ENCODE results near the gene PANX2.
"Not testable (repeated sequence)": the region's sequence is repeated elsewhere in the genome, so short reads cannot be mapped to it uniquely, and the experiment has no call there.

Gene PANX2

DNA sequence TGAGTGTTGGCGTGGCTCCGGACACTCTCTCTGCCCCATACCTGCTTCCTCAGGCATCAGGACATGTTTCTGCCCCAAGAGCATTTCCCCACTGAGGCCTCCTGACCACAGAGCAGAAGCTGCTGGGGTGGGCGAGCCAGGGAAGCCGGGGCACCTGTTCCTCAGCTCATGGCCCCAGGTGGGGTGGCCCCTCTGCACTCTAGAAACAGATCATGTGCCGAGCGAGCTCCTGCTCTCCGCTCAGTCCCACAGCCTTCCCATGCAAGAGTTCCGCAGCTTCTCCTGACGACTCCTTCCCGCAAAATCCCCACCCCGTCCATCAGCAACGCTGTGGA is 22.4 kb upstream of the PANX2 start:
- DNase-seq (ENCODE audit: low read depth), result no peak

DNA sequence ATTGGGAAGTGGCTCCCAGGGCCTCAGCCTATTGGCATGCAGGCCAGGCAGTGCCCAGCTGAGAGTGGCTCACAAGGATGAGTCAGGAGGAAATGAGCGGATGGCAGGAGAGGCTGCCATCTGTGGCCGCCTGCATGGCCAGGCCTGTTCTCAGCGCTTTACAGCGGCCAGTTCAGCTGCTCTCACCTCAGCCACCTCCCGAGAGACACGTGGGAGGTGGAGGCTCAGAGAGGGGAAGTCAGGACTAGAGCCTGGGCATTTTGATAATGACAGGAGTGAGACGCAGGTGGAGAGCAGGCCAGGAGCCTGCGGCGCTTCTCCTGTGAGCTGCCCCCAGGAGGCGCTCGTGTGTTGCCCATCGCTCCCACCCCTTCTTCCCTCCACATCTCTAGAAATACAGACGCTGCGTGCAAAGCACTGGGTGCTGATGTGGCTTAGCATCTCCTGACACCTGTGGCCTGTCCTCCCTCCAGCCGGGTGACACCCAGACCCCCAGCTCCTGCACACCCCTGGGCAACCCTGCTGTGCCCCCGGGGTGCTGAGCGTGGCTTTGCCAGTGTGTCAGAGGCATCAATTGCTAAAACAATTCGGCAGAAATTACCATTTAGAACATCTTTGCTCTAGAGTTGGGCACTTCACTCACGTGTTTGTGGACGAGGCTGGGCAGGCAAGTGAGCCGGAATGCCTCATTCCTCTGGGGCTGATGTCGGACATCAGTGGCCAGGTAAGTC is 21.4 kb upstream of the PANX2 start:
- peak; percentile 20 for DNase-seq (ENCODE audit: low read depth)

DNA sequence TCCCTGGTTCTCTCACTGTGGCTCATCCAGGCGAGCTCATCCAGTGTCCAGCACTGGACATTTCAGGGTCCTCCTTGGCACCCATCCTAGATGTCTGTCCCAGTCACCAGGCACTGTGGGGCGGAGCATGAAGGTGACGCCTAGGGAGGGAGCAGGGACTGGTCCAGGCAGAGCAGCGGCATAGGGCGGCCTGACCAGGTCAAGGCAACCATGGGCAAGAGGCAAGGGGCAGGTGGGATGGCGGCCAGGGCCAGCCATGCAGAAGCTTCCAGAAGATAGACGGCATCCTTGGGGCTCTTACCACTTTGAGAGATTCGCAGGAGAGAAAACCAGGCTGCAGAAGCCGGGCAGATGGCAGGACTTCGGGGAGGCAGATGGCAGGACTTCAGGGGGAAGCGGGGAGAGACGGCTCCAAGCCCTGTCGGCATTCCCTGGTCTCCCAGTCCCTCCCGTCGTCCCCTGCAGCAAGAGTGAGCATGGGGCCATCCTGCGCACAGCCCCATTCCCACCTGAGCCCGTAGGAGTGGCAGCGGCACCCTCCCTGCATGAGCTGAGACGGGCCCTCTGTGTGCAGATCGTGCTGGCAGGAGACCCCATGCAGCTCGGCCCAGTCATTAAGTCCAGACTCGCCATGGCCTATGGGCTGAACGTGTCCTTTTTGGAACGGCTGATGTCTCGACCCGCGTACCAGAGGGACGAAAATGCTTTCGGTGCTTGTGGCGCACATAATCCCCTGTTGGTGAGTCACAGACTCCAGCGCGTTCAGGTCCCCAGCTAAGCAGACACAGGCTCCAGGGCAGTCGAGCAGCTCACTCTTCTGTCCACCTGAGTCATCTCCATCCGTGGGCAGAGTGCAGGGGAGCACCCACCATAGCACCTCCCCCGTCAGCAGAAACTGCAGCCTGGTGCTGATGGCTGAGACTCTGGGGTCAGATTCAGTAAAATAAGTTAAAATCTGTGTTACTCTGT is 20.1 kb upstream of the PANX2 start:
- DNase-seq (ENCODE audit: low read depth), result no peak

DNA sequence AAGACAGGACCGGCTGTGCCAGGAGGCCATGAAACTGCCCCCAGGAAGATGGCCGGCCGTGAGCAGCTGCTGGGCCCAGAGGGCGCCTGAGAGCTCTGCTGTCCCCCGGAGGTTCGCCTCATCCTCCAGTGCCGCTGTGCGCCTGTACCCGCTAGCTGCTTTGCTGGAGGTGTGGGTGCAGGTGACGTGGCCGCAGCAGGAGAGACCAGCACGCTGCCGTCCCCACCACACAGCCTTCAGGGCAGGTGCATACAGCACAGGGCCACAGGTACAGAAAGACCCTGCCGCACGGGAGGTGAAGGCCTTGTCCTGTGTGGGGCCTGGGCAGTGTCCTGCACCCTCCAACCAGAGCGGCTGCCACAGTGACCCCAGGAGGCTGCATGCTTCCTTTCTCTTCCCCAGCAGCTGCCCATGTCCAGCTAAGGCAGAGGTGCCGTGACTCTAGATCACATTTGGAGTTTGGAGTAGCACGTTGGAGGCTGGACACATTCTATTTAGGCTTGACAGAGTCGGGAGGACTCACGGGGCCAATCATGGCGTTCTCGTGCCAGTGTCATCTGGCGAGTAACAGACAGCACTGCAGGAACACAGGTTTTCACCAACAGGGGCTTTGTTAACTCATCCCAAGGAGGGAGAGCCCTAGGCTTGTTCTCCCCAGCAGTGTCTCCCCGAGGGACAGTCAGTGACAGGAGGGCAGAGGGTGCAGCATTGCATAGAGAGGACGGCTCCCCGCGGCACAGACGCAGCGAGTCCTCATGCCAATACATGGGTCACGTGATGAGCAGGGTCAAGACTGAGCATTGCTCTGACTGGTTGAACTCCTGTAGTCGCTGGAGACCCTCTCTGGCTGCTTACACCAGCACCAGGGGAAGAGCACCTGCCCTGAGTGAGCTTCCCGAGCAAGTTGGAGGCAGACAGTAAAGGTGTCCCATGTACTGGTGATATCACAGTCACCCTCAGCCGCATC is 18.7 kb upstream of the PANX2 start:
- no peak for DNase-seq (ENCODE audit: low read depth)

DNA sequence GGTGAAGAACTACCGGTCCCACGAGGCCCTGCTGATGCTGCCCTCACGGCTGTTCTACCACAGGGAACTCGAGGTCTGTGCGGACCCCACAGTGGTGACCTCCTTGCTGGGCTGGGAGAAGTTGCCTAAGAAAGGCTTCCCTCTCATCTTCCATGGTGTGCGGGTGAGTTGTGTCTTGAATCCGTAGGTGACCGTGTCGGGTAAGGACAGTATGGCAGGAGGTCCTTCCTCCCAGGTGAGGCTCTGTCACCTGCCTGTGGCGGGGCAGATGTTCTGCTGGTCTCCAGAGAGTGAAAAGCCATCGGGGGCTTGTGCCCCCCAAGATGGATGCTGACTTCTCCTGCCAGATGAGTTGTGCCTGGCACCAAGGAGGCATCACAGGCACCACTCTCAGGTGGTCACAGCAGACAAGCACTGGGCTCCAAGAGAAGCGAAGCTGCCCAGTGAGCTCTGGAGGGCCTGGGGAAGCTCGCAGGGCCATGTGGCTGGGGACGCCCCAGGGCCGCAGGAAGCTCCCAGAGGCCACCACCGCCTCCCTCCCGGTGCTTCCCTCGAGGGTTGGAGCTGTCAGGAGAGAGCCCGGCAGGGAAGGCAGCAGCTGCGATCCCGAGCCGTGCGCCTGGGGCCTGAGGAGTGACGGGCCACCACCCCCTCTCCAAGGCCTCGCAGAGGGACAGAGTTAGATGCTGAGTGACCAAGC is 17.3 kb upstream of the PANX2 start:
- no peak for DNase-seq (ENCODE audit: low read depth)

DNA sequence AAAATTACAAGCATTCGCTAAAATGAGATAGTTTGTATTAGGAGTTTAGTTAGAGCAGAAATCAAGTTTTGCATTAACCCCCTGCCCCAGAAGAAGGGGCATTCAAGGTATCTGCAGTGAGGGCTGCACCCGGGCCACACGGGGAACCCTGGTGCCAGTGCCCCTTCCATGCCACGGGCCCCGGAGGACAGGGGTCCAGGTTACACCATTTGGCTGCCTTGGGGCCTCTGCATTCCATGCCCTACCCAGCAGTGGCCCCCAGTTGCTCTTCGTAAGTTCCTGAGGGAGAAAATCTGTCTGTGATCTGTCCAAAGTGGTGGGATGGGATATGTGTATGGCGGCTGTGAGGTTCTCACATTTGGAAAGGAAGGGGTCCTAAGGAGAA is 16.8 kb upstream of the PANX2 start:
- no peak for DNase-seq (ENCODE audit: low read depth)

DNA sequence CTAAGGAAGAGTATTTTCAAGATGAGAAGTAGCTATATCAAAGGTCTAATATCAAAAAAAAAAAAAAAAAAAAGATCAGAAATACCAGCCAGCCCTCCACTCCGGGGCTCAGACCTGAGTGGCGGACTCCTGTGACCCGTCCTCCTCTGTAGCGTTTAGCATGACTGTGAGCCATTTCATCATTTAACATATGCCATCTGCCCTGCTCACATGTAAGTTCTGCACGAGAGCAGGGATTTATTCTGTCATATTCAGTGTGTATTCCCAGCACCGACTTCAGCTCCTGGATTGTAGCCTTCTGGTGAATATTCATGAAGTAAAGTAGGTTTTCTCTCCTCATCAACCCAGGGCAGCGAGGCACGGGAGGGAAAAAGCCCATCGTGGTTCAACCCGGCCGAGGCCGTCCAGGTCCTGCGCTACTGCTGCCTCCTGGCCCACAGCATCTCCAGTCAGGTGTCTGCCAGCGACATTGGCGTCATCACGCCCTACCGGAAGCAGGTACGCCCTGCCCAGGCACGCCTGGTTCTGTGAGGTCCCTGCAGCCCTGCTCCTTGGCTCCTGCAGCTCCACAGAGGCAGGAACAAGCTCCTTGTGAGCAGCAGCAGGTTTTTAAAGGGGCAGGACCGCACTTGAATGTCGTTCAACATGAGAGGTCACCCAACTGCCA is 12.7 kb upstream of the PANX2 start:
- DNase-seq (ENCODE audit: low read depth), result no peak

DNA sequence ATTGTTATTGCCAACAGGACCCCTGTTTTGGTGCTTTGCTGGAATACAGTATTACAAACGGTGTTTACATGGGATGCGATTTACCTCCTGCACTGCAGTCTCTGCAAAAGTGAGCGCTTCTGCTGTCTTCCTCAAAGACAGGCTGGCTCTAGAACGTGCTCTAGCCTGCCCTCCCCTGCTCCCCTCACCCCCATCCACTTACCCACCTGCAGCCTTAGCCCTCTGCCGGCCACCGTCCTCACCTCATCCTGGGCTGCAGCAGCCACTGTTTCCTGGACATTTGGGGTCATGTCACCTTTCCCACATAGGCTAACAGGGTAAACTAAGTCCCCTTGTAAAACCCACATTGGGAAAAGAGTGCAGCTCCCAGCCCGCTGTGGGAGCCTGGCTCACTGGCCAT is 9.6 kb upstream of the PANX2 start:
- DNase-seq (ENCODE audit: low read depth), result no peak

DNA sequence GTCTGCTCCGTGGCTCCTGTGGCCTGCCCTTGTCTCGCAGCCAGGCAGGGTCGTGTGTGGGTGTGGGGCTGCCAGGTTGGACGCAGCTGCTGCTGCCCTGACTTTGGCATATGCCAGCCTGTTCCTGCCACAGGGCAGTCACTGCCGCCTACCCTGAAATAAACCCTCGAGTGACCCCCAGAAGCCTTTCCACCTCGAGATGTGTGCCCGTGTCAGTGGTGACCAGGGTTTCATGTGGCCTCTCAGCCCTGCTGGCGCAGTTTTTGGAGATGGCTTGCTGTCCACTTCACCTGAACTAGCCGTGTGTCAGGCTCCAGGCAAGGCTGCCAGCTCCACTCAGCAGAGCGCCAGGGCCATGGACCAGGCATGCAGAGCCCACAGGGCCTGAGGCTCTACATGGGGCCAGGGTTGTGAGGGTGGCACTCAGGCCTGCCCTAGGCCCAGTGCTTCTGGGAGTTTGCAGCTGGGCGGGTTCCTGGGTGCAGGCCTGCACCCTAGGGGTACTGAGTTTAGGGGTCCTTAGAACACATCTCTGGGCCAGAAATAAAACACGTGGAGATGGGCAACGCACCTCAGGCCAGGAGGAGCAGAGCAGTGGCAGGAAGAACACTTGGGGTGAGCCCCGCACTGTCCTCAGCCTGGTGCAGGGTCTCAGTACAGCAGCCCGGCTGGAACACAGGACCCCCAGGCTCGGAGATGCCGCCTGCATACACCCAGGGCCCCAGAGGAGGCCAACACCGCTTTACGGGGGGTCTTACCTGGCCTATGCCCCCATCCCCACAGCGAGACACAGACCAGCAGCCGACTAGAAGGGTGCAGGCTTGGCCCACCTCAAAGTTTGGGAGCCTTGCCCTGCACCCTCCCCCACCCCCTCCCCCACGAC is 8.8 kb upstream of the PANX2 start:
- DNase-seq (ENCODE audit: low read depth), result no peak

DNA sequence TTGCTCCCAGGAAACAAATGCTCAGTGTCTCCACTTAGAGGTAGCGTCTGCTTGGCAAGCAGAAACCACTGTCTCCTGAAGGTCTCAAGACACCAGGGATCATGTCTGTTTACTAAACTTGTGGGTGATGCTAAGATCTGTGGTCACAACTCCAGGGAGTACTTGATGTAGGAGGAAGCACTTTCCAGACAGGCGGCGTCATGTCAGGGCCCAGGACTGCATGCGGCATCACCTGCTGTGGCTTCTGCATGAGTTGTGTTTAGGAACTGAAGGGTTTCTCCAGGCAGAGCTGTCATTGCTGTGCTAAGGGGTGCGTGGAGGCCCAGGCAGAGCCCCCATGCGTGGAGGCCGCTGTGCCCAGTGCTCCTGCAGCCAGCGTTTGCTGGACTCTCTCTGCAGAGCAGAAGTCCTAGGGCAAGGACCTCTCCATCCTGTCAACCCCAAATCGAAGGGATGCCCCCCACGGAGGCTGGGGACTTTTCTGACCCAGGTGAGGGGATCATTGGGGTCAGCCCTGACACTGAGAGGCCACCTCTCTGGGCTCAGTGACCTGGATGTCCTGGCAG is 8.1 kb upstream of the PANX2 start:
- no peak for DNase-seq (ENCODE audit: low read depth)

DNA sequence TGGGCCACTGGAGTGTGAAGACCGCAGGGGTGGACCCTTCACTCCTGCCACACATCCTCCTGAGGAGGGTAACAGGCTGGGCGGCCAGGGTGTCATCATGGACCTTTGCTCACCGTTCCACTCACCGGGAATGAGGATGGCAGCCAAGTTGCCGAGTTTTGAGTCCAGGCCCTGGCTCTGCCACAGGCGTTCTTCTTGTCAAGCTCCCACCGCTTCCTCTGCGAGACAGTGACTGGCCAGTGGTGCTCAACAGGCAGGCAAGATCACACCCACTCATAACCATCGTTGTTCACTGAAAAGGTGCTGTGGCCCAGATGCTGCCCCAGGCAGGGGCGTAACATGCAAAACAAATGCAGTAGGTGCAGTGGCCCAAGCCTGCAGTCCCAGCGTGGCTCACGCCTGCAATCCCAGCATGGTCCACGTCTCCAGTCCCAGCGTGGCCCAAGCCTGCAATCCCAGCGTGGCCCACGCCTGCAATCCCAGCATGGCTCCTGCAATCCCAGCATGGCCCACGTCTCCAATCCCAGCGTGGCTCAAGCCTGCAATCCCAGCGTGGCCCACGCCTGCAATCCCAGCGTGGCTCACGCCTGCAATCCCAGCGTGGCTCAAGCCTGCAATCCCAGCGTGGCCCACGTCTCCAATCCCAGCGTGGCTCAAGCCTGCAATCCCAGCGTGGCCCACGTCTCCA is 5.0 kb upstream of the PANX2 start:
- no peak for DNase-seq (ENCODE audit: low read depth)

DNA sequence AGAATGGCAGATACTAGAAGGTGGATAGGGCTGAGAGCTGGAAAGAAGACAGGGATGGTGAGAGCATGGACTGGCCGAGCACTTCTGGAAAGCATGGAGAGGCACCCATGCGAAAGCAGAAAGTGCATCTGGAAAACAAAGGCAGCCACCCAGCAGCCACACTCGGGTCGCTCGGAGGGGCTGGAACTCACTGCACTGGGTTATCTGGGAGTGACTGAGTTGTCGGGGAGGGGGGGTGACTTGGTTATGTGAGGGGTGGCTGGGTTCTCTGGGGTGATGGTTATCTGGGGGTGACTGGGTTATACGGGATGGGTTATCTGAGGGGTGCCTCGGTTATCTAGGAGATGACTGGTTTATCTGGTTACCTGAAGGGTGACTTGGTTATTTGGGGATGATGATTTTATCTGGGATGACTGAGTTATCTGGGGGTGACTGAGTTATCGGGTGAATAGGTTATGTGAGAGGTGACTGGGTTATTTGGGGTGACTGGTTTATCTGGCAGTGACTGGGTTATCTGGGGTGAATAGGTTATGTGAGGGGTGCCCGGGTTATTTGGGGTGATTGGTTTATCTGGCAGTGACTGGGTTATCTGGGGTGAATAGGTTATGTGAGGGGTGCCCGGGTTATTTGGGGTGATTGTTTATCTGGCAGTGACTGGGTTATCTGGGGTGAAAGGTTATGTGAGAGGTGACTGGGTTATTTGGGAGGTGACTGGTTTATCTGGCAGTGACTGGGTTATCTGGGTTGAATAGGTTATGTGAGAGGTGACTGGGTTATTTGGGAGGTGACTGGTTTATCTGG is 2.6 kb upstream of the PANX2 start:
- no peak for DNase-seq (ENCODE audit: low read depth)

DNA sequence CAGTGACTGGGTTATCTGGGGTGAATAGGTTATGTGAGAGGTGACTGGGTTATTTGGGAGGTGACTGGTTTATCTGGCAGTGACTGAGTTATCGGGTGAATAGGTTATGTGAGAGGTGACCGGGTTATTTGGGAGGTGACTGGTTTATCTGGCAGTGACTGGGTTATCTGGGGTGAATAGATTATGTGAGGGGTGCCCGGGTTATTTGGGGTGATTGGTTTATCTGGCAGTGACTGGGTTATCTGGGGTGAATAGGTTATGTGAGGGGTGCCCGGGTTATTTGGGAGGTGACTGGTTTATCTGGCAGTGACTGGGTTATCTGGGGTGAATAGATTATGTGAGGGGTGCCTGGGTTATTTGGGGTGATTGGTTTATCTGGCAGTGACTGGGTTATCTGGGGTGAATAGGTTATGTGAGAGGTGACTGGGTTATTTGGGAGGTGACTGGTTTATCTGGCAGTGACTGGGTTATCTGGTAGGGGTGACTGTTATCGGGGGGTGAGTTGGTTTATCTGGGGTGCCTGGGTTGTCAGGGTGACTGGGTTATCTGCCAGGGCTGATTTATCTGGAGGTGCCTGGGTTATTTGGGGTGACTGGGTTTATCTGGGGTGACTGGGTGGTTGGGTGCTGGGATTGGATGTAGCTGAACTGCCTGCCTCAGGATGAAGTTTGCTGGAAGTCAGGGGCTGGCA is 1.9 kb upstream of the PANX2 start:
- DNase-seq (ENCODE audit: low read depth), result not testable (repeated sequence)

DNA sequence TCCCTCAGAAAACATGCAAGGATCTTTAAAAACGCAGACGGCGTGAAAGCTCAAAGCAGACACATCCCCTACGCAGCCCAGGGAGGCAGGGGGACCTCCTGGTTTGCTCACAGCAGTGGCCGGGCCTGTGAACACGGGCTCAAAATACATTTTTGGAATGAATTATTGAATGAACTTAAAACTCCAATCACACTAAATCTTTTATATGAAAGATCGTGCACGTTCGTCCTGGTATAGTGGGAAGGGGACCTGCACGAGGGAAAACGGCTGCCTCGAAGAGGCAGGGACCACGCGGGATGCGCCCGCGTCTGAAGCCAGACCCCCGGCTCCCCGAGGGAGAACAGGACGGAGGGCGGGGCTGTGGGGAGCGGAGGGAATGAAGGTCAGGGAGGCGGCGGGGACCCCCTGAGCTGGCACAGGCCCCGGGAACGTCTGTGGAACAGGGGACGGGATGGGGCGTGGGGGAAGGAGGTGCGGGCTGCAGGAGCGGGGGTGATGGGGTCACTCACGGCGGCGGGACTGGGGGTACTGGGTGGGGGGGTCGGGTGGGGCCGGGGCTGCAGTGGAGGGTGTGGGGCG is 1.3 kb upstream of the PANX2 start:
- no peak for DNase-seq (ENCODE audit: low read depth)

DNA sequence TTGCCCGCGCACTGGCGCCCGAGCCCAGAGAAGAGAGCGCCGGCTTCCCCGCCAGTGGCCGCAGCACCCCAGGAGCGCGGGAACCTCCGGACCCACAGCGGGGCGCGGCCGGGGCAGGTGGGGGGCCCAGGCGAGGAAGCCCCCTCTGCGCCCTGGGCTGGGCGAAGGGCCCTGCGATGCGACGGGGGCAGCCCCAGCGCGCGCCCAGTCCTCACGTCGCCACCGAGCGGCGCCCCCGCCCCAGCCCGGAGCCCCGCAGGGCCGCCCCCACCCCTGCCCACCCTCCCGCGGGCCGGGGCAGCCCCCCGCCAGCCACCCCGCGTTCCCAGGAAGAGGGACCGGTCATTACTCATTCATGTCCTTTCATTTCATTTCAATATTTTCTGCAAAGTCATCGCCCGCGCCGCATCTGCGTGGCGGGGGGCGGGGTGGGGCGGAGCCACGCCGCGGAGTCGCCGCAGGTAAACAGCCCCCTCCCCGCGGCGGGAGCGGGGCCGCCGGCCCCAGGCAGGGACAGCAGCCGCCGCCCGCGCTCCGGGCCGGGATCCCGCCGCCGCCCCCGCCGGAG is 673 bp upstream of the PANX2 start:
- DNase-seq (ENCODE audit: low read depth), result no peak

DNA sequence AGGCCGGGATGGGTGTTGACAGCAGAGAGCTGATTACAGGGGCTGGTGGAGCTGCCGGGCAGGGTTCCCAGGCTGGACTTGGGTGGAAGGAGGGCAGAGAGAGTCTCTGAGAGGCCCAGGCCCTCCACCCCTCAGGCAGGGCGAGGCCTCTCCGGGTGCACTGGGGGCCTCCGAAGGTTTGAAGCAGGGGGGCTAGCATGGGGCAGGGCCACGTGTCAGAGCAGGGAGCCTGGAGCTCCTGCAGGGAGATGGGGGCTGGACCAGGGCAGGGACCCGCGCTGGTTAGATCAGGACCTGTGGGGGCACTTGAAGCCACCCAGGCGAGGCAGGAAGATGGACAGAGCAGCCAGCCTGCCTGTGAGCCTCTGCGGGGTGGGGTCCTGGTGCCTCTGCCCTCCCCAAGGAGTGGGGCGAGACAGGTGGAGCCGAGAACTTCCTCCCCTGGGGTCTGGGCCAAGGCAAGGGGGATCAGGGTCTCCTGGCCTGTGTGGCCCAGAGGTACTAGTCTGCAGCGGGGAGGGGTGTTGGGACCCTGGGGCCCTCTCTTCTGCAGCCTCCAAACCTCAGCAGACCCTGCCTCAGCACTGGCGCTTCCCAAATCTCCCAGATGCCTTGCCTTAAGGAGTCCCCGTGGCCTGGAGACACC is 911 bp downstream of the PANX2 start:
- DNase-seq (ENCODE audit: low read depth), result no peak

Measured in HS-27A (cell line).